ENCODE results near the gene TPX2.

DNA sequence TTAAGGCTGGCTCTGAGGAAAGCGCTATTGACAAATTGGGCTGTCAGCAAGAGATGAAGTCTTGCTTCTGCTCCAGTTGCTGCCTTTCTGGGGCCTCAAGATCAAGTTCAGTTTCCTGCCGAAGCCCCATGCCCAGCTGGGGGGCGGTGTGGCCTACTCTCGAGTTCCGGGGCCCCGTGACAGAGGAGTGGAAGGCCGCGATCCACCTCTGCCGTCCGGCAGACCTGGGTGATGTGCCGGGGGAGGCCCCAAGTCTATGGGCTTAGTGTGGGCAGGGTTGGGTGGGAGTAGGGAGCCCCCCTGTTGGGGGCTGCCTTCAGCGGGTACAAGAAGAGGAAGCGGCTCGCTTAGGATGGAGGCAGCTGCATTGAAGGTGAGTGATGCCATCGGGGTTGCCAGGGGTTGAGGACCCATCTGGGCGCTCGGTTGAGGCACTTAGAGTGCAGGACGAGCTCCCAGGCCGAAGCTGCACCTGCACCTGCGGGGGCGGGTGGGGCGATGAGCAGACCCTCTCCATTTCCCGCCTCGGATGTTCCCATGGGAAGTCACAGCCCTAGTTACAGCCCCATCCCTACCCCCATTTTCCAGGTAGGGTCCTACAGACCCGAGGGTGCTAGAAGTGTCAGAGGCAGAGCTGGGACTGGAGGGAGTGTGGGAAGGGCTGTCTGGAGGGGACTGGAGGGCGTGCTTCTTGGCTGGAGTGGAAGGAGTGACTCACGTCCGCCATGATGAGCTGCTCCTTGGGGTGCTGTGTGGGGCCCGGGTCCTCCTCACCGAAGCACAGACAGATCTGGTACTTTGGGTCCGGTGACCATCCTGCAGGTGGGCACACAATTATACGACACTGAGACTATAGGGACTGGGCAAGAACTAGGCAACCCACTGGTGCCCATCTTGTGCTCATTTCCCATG is 109.3 kb downstream of the TPX2 start:
- no peak for TF ChIP-seq POLR2A (IDR thresholded peaks at IDR 0.05; ENCODE audit: low read depth, low read length)
- TF ChIP-seq POLR2AphosphoS5 (IDR thresholded peaks at IDR 0.05; ENCODE audit: low read depth, low read length) = no peak
- no peak for TF ChIP-seq TAF1 (IDR thresholded peaks at IDR 0.05; ENCODE audit: borderline replicate concordance, low read depth, low read length)

Measured in GM12892 (cell line).